Osteocyte (in vitro differentiated cells): Measurements from ENCODE around the gene ZNF561. TPM values are rescaled to one million over a fixed set of nuclear protein-coding genes. Genes with fewer than 3 reads are reported as not detected.

ENCODE experiments used
- DNase-seq: peaks from one replicate; pipeline ENCODE4 v3.0.0; 2021; ENCODE audit warnings: mixed read lengths; ENCODE audit not compliant: unreplicated experiment; ENCODE audit errors: extremely low spot score
- H3K27ac Mint-ChIP-seq: one replicate; pipeline ENCODE4 v1.8.0; 2021; ENCODE audit warnings: mild to moderate bottlenecking, mixed read lengths; ENCODE audit not compliant: unreplicated experiment
- H3K27me3 Mint-ChIP-seq: one replicate; pipeline ENCODE4 v1.8.0; 2021; ENCODE audit warnings: mixed read lengths; ENCODE audit not compliant: unreplicated experiment
- H3K36me3 Mint-ChIP-seq: one replicate; pipeline ENCODE4 v1.8.0; 2021; ENCODE audit warnings: mixed read lengths; ENCODE audit not compliant: unreplicated experiment
- H3K4me1 Mint-ChIP-seq: one replicate; pipeline ENCODE4 v1.8.0; 2021; ENCODE audit warnings: mixed read lengths; ENCODE audit not compliant: unreplicated experiment
- H3K4me3 Mint-ChIP-seq: one replicate; pipeline ENCODE4 v1.8.0; 2021; ENCODE audit warnings: mild to moderate bottlenecking, moderate library complexity, mixed read lengths; ENCODE audit not compliant: unreplicated experiment
- H3K9me3 Mint-ChIP-seq: one replicate; pipeline ENCODE4 v1.8.0; 2021; ENCODE audit warnings: mixed read lengths; ENCODE audit not compliant: unreplicated experiment
- total RNA-seq: library from RNA; stranded (reverse); gene quantifications from 2 replicates; pipeline ENCODE4 v1.2.1, GENCODE V29; 2021
- TF ChIP-seq, protein P1 (sequence below): fragments of 200-600 bp; sonication (generic); IDR thresholded peaks from 2 replicates; pipeline ENCODE4 v1.5.0; 2021; ENCODE audit warnings: antibody characterized with exemption, mild to moderate bottlenecking, moderate library complexity

Gene ZNF561
- total RNA-seq, 1 donor from 2014 or later, result 44.7 TPM

DNA sequence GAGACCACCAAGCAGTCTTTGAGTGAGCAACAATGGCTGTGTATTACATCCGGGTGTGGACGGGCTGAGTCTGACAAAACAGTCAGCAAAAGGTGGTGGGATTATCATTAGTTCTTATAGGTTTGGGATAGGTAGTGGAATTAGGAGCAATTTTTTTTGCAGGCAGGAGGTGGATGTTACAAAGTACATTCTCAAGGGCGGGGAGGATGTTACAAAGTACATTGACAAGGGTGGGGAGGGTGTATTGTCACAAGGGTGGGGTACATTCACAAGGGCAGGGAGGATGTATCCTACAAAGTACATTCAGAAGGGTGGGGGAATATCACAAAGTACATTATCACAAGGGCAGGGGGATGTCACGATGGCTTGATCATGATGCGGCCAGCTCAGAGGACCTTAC is 15.0 kb upstream of the ZNF561 start:
- H3K4me1 Mint-ChIP-seq, result no peaks in the 10 kb centered on the region
- H3K27ac Mint-ChIP-seq, result no peak overlapping the region

DNA sequence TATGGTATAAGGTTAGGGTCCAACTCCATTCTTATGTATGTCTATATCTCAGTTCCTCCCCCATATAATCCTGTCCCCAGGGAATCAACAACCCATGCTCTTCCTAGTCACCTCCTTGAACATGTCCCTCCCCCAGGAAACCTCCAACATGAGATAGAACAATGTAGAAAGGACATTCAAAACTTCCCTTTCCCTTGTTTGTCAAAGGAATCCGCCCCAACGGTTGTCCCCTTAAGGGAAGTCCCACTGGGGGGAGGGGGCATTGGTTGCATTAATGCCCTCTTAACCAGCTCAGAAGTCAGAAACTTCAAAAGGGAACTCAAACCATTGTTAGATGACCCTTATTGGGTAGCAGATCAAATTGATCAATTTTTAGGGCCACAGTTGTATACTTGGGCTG is 6.8 kb upstream of the ZNF561 start:
- H3K36me3 Mint-ChIP-seq, result peaks cover 17% of the 10 kb centered on the region
- no peaks in the 10 kb centered on the region for H3K27me3 Mint-ChIP-seq
- peaks cover 11% of the 10 kb centered on the region for H3K4me1 Mint-ChIP-seq
- H3K27ac Mint-ChIP-seq, result no peak overlapping the region
- H3K4me3 Mint-ChIP-seq, result no peak overlapping the region
- H3K9me3 Mint-ChIP-seq, result no peaks in the 10 kb centered on the region
- DNase-seq, result no peak
- TF ChIP-seq, protein P1, sequence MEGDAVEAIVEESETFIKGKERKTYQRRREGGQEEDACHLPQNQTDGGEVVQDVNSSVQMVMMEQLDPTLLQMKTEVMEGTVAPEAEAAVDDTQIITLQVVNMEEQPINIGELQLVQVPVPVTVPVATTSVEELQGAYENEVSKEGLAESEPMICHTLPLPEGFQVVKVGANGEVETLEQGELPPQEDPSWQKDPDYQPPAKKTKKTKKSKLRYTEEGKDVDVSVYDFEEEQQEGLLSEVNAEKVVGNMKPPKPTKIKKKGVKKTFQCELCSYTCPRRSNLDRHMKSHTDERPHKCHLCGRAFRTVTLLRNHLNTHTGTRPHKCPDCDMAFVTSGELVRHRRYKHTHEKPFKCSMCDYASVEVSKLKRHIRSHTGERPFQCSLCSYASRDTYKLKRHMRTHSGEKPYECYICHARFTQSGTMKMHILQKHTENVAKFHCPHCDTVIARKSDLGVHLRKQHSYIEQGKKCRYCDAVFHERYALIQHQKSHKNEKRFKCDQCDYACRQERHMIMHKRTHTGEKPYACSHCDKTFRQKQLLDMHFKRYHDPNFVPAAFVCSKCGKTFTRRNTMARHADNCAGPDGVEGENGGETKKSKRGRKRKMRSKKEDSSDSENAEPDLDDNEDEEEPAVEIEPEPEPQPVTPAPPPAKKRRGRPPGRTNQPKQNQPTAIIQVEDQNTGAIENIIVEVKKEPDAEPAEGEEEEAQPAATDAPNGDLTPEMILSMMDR, result no peak

More for the DNA sequence above, 15.0 kb upstream of the ZNF561 start:
- Mint-ChIP-seq H3K27me3 (no peaks in the 10 kb centered on the region), H3K36me3 (peaks cover 38% of the 10 kb centered on the region), H3K9me3 (no peaks in the 10 kb centered on the region), H3K4me3 (no peak overlapping the region)
- no peak for DNase-seq
- TF ChIP-seq, protein P1, result no peak

DNA sequence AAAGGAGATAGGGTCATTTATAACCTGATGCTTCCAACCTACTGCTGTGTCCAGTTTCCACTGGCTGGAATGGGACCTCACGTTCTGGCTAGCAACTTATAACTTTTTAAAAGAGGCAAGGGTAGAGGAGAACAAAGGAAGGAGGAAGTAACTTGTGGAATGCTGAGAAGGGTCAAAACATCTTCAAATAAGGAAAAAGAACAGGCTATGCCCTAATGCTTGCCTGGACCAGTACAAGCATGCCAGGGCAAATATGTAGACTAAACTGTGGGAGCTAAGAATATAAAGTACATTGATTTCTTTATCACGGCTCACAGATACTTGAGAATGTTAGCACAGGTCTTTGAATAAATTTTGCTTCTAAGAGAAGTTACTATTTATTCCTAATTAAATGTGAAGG is 1.5 kb upstream of the ZNF561 start:
- Mint-ChIP-seq H3K4me3 (peak overlapping the region; percentile 52), H3K9me3 (no peaks in the 10 kb centered on the region), H3K27ac (peak overlapping the region; percentile 82), H3K27me3 (no peaks in the 10 kb centered on the region), H3K4me1 (peaks cover 27% of the 10 kb centered on the region), H3K36me3 (peaks cover 16% of the 10 kb centered on the region)
- TF ChIP-seq, protein P1, result no peak
- DNase-seq, result no peak

DNA sequence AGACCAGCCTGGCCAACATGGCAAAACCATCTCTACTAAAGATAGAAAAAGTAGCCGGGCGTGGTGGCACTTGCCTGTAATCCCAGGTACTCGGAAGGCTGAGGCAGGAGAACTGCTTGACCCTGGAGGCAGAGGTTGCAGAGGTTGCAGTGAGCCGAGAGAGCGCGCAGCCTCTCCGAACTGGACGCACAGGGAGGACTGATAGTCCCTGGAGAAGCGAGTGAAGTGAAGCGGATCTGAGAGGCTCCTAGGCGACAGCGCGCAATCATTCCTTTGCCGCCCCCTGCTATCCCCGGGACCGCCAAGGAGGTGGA is 233 bp downstream of the ZNF561 start:
- H3K27ac Mint-ChIP-seq, result peak overlapping the region; percentile 100
- no peaks in the 10 kb centered on the region for H3K27me3 Mint-ChIP-seq
- no peaks in the 10 kb centered on the region for H3K9me3 Mint-ChIP-seq
- peaks cover 26% of the 10 kb centered on the region for H3K4me1 Mint-ChIP-seq
- H3K36me3 Mint-ChIP-seq, result peaks cover 26% of the 10 kb centered on the region
- TF ChIP-seq, protein P1, result no peak
- peak overlapping the region; percentile 100 for H3K4me3 Mint-ChIP-seq
- DNase-seq, result no peak

DNA sequence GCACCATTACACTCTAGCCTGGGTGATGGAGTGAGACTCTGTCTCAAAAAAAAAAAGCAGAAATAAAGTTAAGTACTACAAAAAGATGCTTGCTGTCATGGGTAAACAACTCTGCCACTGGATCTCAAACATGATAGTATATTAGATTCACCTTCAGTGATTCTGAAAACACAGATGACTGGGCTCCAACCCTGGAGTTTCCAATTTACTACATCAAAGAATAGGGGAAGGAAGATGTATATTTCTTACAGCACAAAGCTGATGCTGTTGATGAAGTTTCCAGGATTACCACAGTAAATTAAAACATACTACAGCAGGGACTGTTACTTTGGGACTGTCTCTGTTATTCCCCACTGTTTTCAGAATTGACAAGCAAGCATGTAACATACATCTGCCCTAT is 5.2 kb downstream of the ZNF561 start:
- Mint-ChIP-seq H3K27ac (no peak overlapping the region), H3K4me1 (peaks cover 6% of the 10 kb centered on the region), H3K36me3 (peaks cover 72% of the 10 kb centered on the region), H3K4me3 (no peak overlapping the region), H3K27me3 (no peaks in the 10 kb centered on the region), H3K9me3 (peaks cover 3% of the 10 kb centered on the region)
- no peak for DNase-seq
- TF ChIP-seq, protein P1, result no peak
